Activated T-cell treated with anti-CD3 and anti-CD28 coated beads for 24 hours (primary cell): ENCODE results near the gene EFCAB9.

ENCODE experiments used
- DNase-seq: peaks from one replicate; pipeline ENCODE4 v3.0.0-alpha.2; 2020; ENCODE audit warnings: low read depth

EFCAB9 gene

DNA sequence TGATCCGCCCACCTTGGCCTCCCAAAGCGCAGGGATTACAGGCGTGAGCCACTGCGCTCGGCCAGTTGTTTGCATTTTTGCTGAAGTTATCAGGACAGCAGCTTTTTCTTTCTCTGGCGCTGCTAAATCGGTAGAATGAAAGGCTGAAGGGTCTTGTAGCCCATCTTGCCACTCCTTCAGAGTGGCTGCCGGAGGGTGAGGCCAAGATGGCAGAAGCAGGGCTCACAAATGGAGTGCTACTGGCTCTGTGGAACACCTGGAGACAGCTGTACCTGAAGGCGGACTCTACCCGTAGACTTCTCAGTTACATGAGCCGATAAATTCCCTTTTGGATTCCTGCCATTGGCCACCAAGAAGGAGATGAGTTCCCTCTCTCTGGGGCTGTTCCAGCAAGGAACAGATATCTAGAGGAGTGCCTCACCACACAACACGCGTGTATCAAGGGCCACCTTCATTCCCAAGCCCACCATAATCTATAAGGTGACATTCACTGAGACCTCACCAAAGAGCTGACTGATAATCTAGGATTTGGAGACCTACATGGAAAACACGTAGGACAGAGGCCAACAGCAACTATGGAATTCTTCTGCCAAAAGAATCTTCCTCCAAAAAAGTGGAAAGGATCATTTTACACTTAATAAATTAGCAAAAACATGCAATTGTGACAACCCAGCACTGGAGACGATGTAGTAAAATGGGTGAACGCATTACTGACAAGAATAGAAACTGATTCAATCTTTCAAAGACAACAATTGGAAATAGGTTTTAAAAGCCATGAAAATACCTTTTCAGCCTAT, 27.7 kb upstream of the EFCAB9 start:
- DNase-seq: no peak

DNA sequence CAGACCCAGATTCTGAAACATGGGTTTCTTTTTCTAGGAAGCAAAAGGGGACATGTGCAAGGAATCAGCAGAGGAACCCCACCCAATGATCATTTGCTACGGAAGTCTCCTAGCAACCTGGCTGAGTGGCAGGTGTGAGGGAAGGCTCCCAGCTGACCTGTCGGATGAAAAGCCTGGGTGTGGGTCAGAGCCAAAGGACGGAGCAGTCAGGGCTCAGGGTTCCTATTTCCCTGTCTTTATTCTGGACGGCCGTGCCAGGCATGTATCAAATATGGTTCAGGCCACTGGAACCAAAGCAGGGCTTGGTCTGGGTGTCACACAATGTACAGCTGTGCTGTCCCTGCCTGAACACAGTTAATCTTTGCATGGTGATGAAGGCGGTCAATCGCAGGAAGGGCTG, 26.1 kb upstream of the EFCAB9 start:
- no peak for DNase-seq

DNA sequence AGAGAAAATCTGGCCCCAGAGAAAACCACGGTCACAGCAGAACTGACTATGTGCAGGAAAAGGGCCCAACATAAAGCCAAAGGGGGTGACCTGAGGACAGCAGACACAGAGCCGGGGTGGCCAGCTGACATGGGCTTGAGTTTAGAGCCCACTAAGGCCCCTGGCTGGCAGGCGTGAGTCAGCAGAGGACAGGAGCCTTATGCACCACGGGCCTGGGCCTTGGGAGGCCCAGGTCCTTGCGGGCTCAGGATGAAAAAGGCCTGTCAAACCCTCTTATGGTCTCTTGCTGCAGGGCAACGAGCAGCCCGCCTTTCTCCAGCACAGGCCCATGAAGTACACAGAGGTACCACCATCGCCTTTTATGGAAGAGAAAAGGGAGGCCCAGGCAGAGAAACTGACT, 25.7 kb upstream of the EFCAB9 start:
- DNase-seq: no peak

DNA sequence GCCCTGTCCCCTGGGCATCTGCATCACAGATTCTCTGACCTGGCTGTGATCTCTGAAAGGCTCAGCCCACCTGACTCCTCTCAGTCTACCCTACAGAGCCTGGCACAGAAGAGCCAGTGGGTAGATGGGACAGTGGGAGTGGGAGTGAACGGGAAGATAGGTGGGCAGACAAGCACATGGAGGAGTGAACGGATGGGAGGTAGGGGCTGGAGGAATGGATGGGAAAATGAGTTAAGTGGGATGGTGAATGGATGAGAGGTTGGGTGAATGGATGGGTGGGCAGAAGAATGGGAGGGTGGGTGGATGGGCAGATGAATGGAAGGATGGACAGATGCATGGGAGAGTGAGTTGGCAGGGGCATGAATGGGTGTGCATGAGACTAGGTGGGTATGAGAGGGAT, 24.8 kb upstream of the EFCAB9 start:
- DNase-seq: no peak

DNA sequence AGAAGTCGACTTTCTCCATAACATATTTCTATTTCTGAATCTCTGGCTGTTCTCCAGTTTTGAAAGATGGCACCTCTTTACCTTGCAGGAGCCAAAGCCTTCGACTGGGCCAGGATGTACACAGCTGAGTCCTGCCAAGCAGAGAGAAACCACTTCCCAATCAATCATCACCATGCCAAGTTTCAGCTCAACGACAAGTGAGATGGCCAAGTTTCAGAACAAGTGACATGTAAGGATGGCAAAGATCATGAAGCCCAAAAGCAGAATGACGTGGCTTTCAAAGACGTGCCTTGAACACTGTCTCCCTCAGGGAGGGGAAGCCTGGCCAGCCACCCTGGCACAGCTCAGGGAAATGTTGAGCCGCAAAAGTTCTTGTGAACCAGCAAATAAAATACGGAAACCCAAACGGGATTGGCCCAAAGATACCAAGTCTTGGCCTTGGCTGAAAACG, 23.7 kb upstream of the EFCAB9 start:
- no peak for DNase-seq

DNA sequence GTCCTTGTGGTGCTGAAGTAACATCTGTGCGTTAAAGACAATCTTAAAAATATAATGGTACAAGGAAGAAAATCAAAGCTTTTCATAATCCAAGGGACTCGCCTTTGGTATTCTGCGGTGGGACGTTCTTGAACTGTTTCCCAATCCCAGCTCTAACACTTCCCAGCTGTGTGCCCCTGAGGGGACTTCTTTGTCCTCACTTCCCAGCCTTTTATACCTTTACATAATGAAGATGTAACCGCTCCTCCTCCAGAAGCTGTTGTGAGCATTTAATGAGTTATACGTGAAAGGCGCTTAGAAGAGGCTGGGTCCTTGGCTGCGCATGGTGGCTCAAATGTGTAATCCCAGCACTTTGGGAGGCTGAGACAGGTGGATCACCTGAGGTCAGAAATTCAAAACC, 22.9 kb upstream of the EFCAB9 start:
- DNase-seq: no peak

DNA sequence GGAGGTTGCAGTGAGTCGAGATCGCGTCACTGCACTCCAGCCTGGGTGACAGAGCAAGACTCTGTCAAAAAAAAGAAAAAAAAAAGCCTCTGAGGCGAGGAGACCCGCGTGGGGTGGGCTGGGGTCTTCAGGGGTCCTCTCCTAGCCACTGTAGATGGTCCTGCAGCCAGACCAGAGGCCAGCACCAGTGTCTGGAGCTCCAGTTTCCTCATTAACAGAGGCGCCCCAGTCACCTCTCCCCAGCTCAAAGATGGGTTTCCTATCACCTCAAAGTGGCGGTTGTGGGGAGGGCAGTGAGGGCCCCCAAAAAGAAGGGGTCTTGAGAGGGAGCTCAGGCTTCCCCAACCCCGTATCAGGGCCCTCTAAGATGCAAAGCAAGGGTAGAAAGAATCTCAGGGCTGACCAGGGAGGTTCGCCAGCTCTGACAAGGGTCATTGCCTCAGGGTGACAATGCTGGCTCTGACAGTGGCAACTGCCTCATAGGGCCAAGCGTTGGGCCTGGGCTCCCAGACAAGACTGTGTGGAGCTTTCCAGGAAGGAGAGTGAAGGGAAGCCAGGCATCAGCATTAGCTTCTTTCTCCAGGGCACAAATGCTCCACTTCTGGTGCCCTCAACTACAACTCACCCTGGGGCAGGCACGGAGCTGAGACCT, 20.9 kb upstream of the EFCAB9 start:
- DNase-seq: no peak

DNA sequence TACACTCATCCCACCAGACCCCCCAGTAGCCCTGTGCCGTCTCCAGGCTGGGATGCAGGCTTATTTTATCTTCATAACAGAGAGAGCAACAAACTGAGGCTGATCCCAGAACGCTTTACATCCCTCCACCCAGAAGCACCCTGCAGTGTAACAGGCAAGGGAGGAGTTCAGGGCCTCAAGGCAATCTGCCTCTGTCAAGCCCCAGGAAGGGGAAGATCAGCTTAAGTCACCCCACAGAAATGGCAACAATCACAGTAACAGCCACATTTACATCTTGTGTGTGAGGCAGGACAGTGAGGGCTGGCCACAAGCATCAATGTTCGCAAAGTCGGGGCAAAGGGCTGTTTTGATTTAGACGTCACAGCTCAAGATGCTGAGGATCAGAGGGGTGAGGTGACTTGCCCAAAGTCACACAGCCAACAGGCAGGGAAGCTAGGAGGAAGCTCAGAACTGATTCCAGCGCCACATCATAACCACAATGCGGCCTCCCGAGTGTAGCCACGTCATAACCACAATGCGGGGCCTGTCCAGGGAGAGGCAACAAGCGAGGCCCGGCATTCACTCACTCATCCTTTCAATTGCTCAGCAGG, 20.3 kb upstream of the EFCAB9 start:
- peak; percentile 72 for DNase-seq

DNA sequence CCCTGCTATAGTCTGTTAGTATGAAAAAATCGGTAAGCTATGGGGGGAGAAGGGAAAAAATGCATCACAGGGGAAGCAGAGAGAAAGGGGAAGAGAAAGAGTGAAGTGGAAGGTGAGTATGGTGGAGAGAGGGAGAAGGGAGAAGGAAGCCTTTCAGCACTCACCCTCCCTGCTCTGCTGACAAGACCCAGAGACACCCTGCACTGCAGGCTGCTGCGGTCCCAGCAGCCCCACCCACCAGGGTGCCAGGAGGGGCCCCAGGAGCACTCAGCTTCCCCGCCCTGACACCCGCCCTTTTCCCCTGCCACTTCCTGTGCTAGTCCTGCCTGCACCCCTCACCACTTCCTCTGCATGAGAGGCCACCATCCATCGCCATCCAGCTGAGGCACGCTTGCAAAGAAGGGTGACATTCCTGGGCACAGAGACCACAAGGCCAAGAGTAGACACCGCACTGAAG, 18.7 kb upstream of the EFCAB9 start:
- DNase-seq: peak; percentile 89

DNA sequence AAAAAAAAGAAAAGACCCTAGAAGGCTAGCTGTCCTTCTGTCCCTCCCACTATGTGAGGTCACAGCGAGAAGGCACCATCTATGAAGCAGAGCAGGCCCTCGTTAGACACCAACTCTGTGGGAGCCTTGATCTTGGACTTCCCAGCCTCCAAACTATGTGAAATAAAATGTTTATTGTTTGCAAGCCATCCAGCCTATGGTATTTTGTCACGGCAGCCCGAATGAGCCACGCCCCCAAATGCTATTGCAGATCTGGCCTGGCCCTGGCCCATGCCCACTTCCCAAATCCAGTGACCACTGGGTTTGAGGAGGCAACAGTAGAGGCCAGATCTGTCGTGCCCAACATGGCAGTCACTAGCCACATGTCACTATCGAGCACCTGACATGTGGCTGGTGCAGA, 16.8 kb upstream of the EFCAB9 start:
- no peak for DNase-seq

DNA sequence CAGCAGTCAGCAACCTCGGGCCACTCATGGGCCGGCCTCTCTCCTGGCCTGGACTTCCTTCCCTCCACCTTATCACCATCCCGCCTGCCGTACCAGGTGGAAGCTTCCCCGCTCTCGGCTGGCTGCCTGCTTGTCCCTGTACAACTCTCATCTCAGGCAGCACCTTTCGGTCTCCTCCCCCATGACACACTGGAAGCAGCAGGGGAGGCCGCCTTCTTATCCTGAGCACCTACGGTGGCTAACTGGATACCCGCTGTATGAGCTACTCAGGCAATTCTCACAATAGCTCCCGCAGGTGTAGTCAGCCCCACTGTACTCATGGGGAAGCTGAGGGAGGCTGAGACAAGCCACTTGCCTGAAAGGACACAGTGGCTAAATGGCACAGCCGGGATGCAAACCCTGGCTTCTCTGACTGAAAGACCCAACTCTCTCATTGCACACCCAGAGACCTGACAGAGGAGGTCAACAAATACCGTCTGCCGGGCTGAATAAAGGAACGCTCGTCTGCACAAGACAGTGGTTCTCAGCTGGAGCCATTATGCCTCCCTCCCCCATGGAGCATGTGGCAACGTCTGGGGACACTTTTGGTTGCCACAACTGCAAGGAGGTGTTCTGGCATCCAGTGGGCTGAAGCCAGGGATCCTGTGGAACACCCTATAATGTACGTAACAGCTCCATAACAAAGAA, 15.5 kb upstream of the EFCAB9 start:
- DNase-seq: no peak

DNA sequence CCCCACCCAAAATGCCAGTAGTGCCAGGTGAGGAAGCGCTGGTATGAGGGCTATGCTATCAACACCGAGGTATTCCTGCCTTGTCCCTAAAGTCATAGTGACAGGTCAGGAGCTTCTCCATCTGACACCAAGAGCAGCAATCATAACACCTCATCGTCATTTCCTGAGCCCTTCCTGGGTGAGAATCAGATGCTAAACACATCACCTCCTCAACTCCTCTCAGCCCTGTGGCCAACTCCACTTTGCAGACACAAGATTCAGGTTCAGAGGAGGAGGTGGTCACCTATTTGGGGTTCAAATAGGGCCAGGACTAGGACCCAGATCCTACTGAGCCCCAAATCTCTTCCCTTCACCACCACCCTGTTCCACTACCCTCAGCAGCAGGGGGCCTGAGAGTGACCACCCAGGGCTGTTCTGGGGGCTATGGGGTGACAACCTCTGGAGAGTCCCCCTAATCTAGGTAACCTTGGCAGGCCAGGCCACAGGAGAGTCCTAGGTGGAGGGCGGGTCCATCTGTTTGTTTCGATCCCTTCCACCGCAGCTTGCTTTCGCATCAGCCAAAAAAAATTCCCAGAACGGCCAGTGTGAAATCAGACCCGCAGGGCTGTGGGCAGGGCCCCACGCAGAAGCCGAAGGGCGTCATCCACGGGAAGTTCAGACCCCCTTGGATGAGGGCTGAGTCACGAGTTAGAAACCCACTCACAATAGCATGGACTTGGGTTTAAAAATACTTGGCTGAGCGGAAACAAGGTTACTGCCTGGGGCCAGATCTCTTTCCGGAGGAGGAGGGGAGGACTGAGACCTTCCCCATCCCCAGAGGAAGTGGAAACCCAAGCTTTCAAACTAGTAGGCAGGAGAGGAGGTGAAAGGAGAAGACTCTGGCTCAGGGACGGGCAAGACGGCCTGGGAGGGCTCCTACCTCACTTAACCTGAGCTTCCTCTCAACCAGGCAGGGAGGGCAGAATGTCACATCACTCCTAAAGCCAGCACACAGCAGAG, 14.7 kb upstream of the EFCAB9 start:
- DNase-seq: no peak

DNA sequence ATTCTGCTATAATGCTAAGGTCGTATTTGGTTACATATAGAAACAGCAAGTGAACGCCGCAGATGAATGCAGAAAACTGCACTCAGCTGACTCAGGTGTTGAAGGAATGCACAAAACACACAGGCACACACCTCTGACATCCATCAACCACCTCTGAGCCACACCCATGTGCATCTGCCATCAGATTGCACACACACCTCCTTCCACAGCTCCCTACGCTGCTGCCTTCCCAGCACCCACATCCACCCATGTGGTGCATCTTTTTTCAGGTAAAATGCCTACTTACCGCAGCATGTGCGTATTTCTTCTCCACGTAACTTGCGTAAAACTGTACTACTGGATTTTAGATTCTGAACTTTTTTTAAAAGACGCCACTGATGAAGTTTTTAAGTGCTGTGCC, 13.0 kb upstream of the EFCAB9 start:
- DNase-seq: no peak

DNA sequence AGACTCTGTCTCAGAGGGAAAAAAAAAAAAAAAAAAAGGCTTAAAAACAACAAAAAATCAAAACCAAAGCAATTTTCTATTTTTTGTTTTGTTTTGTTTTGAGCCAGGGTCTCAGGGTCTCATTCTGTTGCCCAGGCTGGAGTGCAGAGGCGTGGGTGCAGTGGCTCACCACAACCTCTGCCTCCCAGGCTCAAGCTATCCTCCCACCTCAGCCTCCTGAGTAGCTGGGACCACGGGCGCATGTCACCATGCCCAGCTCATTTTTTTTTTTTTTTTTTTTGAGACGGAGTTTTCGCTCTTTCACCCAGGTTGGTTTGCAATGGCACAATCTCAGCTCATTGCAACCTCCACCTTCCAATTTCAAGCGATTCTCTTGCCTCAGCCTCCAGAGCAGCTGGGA, 11.7 kb upstream of the EFCAB9 start:
- DNase-seq: no peak

DNA sequence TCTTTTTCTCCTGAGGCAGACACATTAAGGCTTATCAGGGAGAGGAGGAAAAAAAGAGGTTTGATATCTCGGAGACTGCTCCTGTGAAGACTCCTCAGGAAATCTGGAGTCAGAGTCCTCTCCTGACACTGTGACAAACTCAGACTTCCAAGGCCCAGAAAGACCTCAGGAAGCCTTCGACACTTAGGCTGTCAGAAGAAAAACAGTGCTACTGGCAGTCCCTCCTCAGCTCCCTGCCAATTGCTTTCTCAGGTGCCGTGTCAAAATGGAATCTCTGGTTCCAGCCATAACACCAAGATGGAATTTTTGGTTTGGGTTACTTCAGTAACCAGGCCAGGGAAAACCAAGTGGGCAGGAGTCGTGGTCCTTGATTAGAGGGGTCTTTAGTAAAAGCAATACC, 10.1 kb upstream of the EFCAB9 start:
- no peak for DNase-seq

DNA sequence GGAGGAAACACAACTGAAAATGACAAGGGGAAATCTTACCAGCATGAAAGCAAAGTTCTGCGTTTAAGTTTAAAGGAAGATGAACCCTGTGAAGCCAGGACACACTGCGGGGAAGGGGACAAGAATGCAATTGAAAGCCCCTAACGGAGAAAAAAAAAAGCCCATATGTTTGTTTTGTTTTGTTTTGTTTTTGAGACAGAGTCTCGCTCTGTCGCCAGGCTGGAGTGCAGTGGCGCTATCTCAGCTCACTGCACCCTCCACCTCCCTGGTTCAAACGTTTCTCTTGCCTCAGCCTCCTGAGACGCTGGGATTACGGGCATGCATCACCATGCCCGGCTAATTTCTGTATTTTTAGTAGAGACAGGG, 8.9 kb upstream of the EFCAB9 start:
- no peak for DNase-seq

DNA sequence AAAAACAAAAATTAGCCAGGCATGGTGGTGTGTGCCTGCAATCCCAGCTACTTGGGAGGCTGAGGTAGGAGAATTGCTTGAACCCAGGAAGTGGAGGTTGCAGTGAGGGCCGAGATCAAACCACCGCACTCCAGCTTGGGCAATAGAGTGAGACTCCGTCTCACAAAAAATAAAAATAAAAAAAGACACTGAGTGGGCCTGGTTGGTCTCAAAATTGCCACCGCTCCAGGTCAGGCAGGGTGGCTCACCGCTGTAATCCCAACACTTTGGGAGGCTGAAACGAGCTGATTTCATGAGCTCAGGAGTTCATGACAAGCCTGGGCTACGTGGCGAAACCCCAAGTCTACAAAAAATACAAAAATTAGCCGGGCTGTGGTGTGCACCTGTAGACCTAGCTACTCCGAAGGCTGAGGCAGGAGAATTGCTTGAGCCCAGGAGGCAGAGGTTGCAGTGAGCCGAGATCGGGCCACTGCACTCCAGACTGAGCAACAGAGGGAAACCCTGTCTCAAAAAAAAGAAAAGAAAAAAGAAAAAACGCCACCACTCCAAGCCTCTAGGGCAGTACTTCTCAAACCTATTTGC, 7.8 kb upstream of the EFCAB9 start:
- no peak for DNase-seq

DNA sequence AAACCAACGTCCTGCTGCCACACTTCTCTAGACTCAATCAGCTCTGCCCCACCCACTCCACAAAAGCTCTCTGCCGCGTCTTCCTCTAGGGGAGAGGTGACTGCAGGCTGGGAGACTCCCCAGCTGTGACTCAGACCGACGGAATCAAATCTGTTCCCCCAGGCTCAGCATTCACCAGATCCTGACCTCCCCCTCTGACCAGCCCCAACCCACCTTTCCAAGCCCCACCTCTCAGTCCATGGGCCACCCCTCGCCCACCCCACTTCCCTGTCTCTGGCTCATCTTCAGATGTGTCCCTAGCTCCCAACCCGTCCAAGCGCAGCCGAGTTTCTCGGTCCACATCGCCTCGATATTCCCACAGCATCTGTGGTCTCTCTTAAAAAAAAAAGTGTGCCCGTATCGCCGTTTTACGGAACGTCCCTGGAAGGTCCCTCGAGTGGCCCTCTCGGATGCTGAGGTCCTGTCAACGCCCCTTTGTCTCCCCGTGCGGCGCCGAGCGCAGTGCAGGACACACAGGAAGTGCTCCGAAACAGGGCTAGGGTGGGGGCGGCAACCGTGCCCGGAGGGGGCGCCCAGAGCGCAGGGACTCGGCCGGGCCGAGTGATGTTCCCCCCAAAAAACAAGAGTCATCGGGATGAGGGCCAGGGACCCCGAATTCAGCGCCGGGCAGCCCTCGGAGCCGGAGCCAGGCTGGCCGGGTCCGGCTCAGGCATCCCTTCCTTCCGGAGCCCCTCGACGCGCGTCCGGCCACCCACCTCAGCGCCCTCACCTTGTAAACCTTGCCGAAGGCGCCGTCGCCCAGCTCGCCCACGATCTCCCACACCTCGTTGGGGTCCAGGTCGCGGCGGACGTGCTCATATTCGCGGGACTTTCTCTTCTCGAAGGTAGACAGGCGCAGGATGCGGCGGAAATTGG, 6.6 kb upstream of the EFCAB9 start:
- DNase-seq: no peak

DNA sequence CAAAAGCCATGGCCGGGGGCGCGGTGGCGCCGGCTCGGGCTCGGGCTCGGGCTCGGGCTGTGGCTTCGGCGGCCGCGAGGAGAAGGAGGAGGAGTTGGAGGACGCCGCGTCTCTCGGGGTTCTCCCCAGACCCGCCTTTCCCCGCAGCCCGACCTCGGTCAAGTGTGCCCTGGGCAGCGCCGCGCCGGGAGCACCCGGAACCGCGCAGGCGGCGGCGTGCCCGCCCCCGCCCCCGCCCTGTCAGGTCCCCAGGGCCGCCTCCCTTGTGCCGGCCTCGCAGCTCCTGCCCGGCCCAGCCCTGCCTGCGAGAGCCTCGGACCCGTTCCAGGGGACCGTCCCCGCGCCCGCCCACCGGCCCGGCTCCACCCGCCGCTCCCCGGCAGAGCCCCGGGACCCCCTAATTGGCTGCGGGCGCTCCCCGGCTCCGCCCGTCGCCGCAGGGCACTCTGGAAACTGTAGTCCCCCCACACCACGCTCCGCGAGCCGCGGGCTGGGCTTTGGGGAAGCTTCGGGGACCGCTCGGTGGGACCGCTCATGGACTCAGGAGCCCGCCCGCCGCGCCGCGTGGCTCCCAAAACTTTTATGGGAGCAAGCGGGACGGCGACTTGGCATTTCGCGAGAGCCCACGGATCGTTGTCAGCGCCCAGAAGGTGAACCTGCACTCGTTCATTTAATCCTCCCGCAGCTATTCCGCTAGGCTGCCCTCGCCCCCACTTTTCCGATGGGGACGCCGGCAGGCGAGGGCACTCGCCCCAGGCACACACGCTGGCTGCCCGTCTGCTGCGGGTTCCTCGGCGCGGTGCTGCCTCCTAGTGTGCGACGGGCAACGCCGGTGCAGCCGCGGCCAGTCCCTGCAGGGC, 5.7 kb upstream of the EFCAB9 start, which contains the start of gene STK10:
Gene STK10 (minus strand): TSS at position 192 of the 860 bp plus-strand sequence. CDS start 182 bp downstream, at position 10.
- peak; percentile 84 for DNase-seq
